ENCODE results near the gene CDC42BPB.
"Not testable (repeated sequence)": the region's sequence is repeated elsewhere in the genome, so short reads cannot be mapped to it uniquely, and the experiment has no call there.

CDC42BPB gene

GRCh38 chr14:103071544-103072251 is 14.3 kb upstream of the CDC42BPB start:
- no peak for DNase-seq

GRCh38 chr14:103070971-103071542 is 13.7 kb upstream of the CDC42BPB start:
- no peak for DNase-seq

- DNase-seq = no peak
Measured at GRCh38 chr14:103070263-103070885, 13.0 kb upstream of the CDC42BPB start.

DNA sequence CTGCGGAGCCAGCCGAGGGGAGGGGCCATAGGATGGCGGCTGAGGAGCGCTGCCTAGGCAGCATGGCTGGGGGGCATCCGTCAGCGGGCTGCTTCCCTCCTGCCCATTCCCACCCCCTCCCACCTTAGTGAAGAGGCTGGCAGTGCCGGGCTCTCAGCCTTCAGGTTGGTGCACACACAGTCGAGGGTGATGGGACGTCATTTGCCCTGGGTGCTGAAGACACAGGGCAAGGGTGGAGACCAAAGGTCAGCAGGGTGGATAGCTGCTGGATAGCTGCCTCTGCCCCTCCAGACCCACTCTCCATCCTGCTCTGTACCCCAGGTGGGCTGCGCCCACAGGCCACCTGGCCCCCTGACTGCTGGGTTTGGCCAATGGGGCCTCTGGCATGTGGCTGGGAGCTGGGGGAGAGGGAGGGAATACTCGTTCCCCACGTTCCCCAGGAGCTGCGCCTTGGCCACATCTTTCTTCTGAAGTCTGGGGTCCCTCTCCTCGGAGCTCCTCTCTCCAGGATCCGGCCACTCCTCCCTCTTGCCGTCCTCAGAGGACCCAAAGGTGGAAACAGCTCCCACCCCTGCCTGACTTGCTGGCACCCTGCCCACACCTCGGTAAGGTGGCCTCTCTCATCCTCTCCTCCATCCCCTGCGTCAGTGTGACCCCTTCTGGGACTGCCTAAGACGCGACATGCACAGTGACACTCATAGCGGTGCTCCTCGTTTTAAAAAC is 11.2 kb upstream of the CDC42BPB start:
- DNase-seq = no peak

DNA sequence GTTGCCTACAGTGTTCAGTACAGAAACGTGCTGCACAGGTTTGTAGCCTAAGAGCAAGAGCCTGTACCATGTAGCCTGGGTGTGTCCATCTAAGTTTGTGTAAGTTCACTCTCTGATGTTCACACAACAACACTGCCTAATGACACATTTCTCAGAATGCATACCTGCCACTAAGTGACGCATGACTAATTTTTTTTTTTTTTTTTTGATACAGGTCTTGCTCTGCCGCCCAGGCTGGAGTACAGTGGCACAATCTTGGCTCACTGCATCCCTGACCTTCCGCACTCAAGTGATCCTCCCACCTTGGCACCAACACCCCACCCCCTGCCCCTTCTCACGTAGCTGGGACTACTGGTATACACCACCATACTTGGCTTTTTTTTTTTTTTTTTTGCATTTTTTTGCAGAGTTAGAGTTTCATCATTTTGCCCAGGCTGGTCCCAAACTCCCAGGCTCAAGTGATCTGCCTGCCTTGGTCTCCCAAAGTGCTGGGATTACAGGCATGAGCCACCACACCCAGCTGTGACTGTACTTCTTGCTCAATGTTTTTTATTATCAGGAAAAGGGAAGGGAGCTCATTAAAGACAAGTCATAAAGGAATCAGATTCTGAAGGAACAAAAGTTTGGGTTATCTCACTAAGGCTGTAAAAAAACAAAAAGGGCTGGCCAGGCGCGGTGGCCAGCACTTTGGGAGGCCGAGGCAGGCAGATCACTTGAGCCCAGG is 10.0 kb upstream of the CDC42BPB start:
- DNase-seq = no peak

GRCh38 chr14:103066399-103066798 is 9.1 kb upstream of the CDC42BPB start:
- DNase-seq = no peak

DNA sequence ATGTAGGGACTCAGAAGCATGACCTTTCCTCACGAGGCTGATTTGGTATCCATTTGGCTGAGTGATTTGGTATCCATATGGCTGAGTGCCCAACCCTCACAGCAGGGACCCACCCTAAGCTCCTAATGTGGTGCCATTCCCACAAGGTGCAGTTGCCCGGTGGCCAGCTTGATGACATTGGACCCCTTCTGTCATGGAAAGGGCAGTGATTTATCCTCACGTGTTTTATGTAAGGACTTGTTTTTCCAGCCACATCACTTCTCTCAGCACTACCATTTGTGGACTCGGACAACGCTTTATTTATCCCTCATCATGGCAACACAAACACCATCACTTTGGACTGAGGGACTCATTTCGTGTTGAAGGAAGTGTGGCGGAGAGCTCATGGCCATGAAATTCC is 8.5 kb upstream of the CDC42BPB start:
- no peak for DNase-seq

DNA sequence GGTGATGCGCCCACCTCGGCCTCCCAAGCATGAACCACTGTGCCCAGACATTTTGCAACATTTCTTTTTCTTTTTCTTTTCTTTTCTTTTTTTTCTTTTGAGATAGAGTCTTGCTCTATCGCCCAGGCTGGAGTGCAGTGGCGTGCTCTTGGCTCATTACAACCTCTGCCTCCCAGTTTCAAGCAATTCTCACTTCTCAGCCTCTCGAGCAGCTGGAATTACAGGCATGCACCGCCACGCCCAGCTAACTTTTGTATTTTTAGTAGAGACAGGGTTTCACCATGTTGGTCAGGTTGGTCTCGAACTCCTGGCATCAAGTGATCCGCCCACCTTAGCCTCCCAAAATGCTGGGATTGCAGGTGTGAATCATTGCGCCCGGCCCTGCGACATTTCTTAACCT is 7.6 kb upstream of the CDC42BPB start:
- DNase-seq = no peak

DNA sequence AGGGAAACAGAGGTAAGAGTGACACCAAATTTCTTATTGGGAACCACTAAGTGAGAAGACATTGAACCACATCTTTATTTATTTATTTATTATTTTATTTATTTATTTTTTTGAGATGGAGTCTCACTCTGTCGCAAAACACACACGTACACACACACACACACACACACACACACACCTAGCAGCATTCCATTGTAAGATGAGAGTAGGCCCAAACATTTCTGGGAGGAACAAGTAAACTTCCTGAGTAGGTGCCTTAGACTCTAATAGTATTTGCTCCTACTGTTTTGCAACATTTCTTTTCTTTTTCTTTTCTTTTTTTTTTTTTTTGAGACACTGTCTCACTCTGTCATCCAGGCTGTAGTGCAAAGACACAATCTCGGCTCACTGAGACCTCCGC is 7.1 kb upstream of the CDC42BPB start:
- no peak for DNase-seq

DNA sequence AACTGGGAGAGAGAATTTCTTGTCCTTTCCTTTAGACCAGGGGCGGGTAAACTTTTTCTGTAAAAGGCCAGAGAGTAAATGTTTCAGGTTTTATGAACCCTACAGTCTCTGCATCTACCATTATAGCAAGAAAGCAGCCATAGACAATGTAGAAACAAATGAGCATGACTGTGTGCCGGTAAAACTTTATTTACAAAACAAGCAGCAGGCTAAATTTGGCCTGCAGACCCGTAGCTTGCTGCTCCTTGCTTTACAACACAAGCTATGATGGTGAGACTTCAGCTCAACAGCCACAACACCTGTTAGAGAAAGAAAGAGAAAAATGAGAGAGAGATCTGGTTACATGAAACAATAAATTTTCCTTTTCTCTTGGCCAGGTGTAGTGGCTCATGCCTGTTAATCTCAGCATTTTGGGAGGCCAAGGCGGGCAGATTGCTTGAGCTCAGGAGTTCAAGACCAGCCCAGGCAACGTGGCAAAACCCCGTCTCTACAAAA is 4.2 kb upstream of the CDC42BPB start:
- no peak for DNase-seq

DNA sequence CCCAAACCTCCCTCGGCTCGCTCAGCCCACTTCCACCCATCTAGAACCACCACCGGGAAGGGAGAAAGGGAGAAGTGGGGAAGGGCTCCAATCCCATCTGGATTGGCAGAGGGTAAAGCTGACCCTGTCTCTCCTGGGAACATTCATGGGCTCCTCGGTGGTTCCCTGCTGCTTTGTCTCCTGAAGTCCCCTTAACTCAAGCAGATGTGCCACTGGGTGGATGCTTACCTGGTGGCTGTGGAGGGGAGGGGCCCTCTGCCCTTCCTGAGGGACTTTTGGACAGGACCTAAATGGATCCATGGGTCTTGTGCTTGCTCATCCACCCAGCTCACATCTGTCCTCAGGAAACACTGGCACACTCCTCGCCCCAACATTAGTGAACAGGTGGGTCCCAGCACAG is 2.2 kb upstream of the CDC42BPB start:
- no peak for DNase-seq

- DNase-seq = no peak
Measured at GRCh38 chr14:103058164-103059055, 1.1 kb upstream of the CDC42BPB start.

DNA sequence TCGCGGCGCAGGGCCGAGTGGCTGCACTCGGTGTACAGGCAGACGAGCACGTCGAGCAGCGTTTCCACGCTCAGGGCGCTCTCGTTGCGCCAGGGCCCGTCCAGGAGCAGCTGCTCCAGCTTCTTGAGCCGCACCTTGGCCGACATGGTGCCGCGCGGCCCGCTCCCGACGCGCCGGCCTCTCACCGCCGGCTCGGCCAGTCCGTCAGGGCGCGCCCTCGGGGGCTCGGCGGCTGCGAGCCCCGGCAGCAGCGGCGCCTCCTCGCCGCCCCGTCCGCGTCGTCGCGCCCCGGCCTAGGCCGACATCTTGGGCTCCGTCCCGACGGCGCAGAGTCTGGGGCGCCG is 349 bp downstream of the CDC42BPB start:
- DNase-seq = no peak

DNA sequence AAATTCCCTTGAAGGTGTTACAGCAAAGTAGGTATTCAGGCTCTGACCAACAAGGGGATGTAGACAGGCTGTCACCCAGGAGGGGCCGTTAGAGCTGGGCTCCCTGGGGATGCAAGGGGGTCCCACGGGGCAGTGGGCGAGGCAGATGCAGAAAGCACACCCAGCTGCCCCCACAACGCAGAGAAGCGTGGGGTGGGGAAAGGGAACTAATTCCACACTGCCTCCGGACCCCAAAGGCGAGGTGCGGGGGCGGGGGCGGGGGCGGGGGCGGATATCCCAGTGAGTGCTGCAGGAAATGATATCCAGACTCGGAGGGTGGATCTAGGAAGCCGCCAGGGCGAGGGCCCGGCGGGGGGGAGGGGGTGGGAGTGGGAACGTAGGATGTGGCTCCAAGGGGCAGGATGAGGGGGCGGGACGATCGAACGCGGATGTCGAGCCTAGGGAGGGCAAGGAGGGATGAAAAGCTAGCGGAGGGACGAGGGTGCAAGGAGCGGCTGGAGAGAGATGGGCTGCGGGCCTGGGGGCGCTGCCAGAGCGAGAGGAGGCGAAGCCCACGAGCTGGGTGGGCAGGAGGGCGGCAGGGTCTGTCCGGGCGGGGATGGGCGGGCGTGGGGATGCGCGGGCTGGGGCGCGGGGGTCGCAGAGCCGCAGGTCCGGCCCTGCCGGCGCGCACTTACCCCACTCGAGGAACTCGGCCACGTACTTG is 874 bp downstream of the CDC42BPB start:
- DNase-seq = no peak

DNA sequence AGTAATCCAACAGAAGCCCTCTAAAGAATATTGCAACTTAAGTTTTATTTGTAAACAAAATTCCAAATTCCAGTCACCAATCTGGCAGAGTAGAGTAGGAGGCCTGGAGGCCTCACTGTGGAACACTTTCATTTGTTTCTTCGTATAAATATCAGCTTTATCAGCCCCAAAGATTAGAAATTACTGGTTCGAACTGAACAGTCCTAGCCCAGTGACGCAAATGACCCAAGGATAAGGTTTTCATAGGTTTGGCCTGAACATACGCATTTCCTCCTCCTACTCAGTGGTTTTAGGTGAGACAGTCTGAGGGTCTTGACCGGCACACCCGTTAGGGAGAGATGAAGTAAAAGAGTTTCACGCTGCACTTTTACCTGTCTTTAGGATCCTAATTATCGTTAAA is 1.7 kb downstream of the CDC42BPB start:
- DNase-seq = no peak

DNA sequence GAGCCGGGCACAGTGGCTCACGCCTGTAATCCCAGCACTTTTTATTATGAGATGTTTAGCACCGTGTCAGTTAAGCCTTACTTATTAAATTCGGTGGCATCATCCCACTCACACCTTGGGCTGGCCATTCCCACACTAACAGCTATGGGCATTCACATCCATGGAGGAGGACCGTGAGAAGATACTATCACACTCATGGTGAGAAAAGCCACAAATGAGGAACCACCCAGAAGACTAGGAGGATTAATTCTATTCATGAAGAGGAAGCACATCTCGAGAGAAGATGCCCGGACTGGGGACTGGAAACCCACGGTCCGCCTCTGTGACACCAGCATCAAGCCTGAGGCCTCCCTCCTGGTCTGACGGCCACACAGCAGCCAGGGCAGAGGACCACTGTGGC is 4.9 kb downstream of the CDC42BPB start:
- DNase-seq = no peak

DNA sequence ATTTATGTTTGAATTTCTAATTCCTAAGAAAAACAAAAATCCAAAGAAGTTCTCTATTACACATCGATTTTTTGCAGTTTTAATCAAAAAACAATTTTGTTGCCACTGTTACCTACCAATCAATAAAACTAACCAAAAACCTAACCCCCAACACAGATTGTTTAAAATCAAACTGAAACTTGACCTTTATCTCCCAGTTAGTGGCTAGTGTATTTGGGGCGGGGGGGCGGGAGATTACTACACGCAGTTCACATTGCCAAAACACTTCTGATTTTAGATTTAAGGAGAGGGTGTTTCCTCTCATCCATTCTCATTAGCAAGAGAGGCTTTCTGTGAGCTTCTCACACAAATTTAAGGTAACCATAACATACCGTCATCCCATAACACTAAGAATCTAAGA is 6.4 kb downstream of the CDC42BPB start:
- no peak for DNase-seq

DNA sequence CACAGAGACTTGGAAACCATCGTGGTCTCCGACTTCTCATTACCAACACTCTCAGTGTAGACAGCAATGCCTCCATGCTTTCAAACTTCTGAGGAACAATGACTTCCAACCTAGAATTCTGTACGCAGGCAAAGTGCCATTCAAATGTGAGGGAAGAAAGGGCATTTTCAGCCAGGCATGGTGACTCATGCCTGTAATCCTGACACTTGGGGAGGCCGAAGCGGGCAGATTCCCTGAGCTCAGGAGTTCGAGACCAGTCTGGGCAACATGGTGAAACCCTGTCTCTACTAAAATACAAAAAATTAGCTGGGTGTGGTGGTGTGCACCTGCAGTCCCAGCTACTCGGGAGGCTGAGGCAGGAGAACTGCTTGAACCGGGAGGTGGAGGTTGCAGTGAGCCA is 9.9 kb downstream of the CDC42BPB start:
- not testable (repeated sequence) for DNase-seq

DNA sequence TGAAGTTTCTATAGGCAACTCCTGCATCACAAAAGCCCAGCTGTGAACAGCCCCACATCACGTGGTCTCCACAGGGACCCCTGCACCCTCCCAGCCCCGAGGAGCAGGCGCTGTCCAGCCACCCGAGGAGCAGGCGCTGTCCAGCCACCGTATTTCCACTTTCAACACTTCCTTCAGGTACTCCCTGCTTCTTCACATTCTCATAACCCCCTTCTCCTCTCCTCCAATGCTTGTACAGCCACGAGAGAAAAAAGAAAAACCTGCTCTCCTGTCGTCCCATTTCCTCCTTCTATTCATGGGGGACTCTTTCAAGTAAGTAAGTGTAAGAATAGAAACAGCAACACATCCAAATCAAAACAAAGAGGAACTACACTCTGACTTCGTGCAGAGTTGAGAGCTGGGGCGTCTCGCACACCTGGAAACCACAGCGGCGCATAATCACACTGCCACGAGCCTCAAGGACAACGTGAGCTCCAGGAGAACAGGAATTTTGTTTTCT is 11.9 kb downstream of the CDC42BPB start:
- no peak for DNase-seq

DNA sequence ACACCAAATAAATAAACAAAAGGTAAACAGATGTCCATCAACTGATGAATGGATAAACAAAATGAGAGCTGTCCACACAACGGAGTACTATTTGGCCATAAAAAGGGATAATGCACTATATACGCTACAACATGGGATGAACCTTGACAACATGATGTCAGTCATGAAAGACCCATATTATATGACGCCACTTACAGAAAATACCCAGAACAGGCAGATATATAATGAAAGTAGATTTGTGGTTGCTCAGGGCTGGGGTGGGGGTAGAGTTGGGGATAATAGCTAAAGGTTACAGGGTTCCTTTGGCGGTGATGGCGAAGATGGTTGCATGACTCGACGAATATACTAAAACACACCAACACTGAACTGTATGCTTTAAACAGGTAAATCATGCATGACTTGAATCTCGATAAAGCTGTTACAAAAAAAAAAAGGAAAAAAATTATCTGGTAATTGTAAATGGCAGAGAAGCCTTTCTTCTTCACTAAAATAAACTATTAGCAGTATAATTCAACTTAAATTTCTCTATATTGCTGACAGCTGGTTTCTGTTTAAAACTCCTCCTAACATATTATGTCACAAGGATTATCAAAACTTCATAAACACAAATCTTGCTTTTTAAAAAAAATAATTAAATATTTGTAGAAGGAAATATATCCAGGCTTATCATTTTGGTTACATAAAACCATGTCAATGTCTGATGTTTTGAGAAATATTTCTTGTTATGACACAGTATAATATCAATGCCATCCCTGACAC is 13.9 kb downstream of the CDC42BPB start:
- DNase-seq = no peak
